HepG2 (cell line): ENCODE data around the gene POLR1C. TPM values are rescaled to one million over a fixed set of nuclear protein-coding genes. Genes with fewer than 3 reads are reported as not detected.

ENCODE experiments used
- BHLHE40 ChIP-seq: IDR thresholded peaks from 2 replicates; pipeline ENCODE4 v1.6.1; 2011; ENCODE audit warnings: low read length, improper control_type of control experiment
- HMG20A ChIP-seq: IDR thresholded peaks from 2 replicates; pipeline ENCODE4 v1.6.1; 2016; ENCODE audit warnings: borderline replicate concordance
- IKZF4 ChIP-seq: sonication (generic); formaldehyde crosslinking; IDR thresholded peaks from 2 replicates; pipeline ENCODE4 v1.5.1; 2020; ENCODE audit warnings: borderline replicate concordance, mild to moderate bottlenecking, low read depth, missing genetic modification reagents; ENCODE audit errors: not compliant biosample characterization
- ISX ChIP-seq: sonication (generic); formaldehyde crosslinking; conservative IDR thresholded peaks from 2 replicates; pipeline ENCODE4 v1.5.0; 2020; ENCODE audit warnings: missing genetic modification reagents
- RAD21 ChIP-seq: fragments of 450-650 bp; formaldehyde crosslinking; IDR thresholded peaks from 2 replicates; pipeline ENCODE4 v1.5.0; 2020; ENCODE audit warnings: mild to moderate bottlenecking
- RNF2 ChIP-seq: fragments of 450-650 bp; conservative IDR thresholded peaks from 2 replicates; pipeline ENCODE4 v1.6.1; 2016; ENCODE audit warnings: low read depth
- TAF1 ChIP-seq: sonication (generic); formaldehyde crosslinking; IDR thresholded peaks from 2 replicates; pipeline ENCODE4 v1.4.0; 2020; ENCODE audit warnings: missing genetic modification reagents
- TBX2 ChIP-seq: sonication (generic); formaldehyde crosslinking; IDR thresholded peaks from 2 replicates; pipeline ENCODE4 v1.5.0; 2020; ENCODE audit warnings: missing genetic modification reagents, mild to moderate bottlenecking, borderline replicate concordance
- ZFY ChIP-seq: sonication (generic); formaldehyde crosslinking; IDR thresholded peaks from 2 replicates; pipeline ENCODE4 v1.4.0; 2020; ENCODE audit warnings: missing genetic modification reagents
- ZFYVE20 ChIP-seq: sonication (generic); formaldehyde crosslinking; IDR thresholded peaks from 2 replicates; pipeline ENCODE4 v1.8.0; 2023; ENCODE audit warnings: low read depth, mild to moderate bottlenecking, moderate library complexity, missing genetic modification reagents, borderline replicate concordance
- ZNF382 ChIP-seq: sonication (generic); formaldehyde crosslinking; IDR thresholded peaks from 2 replicates; pipeline ENCODE4 v1.5.0; 2020; ENCODE audit warnings: missing genetic modification reagents, mild to moderate bottlenecking, borderline replicate concordance
- ZNF383 ChIP-seq: sonication (generic); formaldehyde crosslinking; IDR thresholded peaks from 2 replicates; pipeline ENCODE4 v1.4.0; 2020; ENCODE audit warnings: missing genetic modification reagents, mild to moderate bottlenecking, borderline replicate concordance
- ZNF572 ChIP-seq: sonication (generic); formaldehyde crosslinking; IDR thresholded peaks from 2 replicates; pipeline ENCODE4 v1.5.1; 2020; ENCODE audit warnings: mild to moderate bottlenecking, missing genetic modification reagents
- polyA plus RNA-seq, 8 experiments: library from polyadenylated mRNA; depleted of rRNA in 3 of 8; stranded (reverse) in 7 of 8; unstranded in 1 of 8; fragments of >200 nt; fragmentation: Illumina TruSeq in 4 of 8; extraction: Trizol in 4 of 8; gene quantifications; 2 replicates each; pipeline versions ENCODE4 v1.2.1 to v1.2.3, GENCODE V29; 2011 to 2016; ENCODE audit warnings: low read depth in 4 of 8, missing spikeins in 1 of 8, mixed read lengths in 1 of 8; ENCODE audit not compliant: insufficient read depth in 1 of 8
- total RNA-seq, 5 experiments: library from RNA; depleted of rRNA; stranded (reverse); fragments of >200 nt; fragmentation: Illumina TruSeq; extraction: Trizol; gene quantifications; 2 replicates each; pipeline ENCODE4 v1.2.3, GENCODE V29; 2016; ENCODE audit warnings: low read depth in 1 of 5
- TF ChIP-seq, protein P1 (sequence below): sonication (generic); formaldehyde crosslinking; conservative IDR thresholded peaks from 2 replicates; pipeline ENCODE4 v1.8.0; 2022; ENCODE audit warnings: low read depth, missing genetic modification reagents
- TF ChIP-seq, protein P2 (sequence below): sonication (generic); formaldehyde crosslinking; conservative IDR thresholded peaks from 2 replicates; pipeline ENCODE4 v1.4.0; 2020; ENCODE audit warnings: missing genetic modification reagents
- TF ChIP-seq, protein P3 (sequence below): sonication (generic); formaldehyde crosslinking; IDR thresholded peaks from 2 replicates; pipeline ENCODE4 v1.5.0; 2020; ENCODE audit warnings: mild to moderate bottlenecking, missing genetic modification reagents
- TF ChIP-seq, protein P4 (sequence below): sonication (generic); formaldehyde crosslinking; IDR thresholded peaks from 2 replicates; pipeline ENCODE4 v1.4.0; 2020; ENCODE audit warnings: missing genetic modification reagents, borderline replicate concordance
- TF ChIP-seq, protein P5 (sequence below): IDR thresholded peaks from 2 replicates; pipeline ENCODE4 v1.6.1; 2016; ENCODE audit warnings: mild to moderate bottlenecking
- TF ChIP-seq, protein P6 (sequence below): sonication (generic); formaldehyde crosslinking; IDR thresholded peaks from 2 replicates; pipeline ENCODE4 v1.4.0; 2020; ENCODE audit warnings: missing genetic modification reagents, low read depth, mild to moderate bottlenecking, borderline replicate concordance

Gene POLR1C
- total and polyA plus RNA-seq, 2 of the 13 experiments (the other 11 are each of a cell fraction or from before 2014, with no cell fraction given), result 62.6 to 72.2 TPM

DNA sequence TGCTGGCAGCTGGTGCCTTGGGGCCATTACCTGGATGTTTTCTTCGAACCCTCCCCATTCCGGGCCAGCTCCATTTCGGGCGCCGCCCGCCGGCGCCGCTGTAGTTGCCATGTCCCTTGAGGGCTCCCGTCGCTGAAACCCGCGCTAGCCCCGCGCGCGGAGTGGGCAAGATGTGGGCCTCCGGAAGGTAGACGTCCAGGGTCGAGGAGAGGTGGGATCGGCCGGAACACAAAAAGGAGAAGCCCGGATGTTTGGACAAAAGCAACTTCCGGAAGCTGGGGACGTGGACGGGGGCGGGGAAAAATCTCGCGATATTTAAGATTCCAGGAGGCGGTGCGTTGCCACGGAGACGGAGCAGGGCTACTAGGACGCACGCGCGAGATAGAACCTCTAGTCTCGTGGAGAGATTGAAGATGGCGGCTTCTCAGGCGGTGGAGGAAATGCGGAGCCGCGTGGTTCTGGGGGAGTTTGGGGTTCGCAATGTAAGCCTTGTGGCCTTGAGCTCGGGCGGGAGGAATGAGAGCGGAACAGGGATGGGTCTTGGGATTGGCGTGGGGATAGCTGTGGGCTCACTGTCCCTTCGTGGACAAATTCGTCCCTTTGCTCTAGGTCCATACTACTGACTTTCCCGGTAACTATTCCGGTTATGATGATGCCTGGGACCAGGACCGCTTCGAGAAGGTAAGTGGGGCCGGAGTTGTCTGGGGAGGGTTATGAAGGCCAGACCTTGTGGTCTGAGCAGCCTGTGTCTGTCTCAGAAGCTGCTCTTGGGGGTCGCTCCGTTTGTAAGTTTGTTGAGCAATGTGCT lies at the start of gene POLR1C, which contains the start of gene YIPF3 (continued):
- TF ChIP-seq, protein P1, sequence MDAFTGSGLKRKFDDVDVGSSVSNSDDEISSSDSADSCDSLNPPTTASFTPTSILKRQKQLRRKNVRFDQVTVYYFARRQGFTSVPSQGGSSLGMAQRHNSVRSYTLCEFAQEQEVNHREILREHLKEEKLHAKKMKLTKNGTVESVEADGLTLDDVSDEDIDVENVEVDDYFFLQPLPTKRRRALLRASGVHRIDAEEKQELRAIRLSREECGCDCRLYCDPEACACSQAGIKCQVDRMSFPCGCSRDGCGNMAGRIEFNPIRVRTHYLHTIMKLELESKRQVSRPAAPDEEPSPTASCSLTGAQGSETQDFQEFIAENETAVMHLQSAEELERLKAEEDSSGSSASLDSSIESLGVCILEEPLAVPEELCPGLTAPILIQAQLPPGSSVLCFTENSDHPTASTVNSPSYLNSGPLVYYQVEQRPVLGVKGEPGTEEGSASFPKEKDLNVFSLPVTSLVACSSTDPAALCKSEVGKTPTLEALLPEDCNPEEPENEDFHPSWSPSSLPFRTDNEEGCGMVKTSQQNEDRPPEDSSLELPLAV (CRISPR knock-in tag), result no peak
- TF ChIP-seq ZFY (CRISPR knock-in tag) (peak; percentile 95), TBX2 (CRISPR knock-in tag) (peak; percentile 68; the same call in 1 of the 2 replicates), RAD21 (CRISPR knock-in tag) (peak; percentile 37; the same call in 1 of the 2 replicates), RNF2 (no peak), ZNF382 (no peak), HMG20A (no peak), BHLHE40 (peak; percentile 45), TAF1 (CRISPR knock-in tag) (peak; percentile 94), IKZF4 (CRISPR knock-in tag) (peak; percentile 11), ISX (CRISPR knock-in tag) (0 out of 2 replicates have a peak, but pooled peaks have one; percentile 14), ZNF572 (CRISPR knock-in tag) (peak; percentile 99), ZFYVE20 (no peak), ZNF383 (CRISPR knock-in tag) (0 out of 2 replicates have a peak, but pooled peaks have one; percentile 85)
- TF ChIP-seq, protein P2, sequence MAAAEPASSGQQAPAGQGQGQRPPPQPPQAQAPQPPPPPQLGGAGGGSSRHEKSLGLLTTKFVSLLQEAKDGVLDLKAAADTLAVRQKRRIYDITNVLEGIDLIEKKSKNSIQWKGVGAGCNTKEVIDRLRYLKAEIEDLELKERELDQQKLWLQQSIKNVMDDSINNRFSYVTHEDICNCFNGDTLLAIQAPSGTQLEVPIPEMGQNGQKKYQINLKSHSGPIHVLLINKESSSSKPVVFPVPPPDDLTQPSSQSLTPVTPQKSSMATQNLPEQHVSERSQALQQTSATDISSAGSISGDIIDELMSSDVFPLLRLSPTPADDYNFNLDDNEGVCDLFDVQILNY (CRISPR knock-in tag), result no peak
- TF ChIP-seq, protein P3, sequence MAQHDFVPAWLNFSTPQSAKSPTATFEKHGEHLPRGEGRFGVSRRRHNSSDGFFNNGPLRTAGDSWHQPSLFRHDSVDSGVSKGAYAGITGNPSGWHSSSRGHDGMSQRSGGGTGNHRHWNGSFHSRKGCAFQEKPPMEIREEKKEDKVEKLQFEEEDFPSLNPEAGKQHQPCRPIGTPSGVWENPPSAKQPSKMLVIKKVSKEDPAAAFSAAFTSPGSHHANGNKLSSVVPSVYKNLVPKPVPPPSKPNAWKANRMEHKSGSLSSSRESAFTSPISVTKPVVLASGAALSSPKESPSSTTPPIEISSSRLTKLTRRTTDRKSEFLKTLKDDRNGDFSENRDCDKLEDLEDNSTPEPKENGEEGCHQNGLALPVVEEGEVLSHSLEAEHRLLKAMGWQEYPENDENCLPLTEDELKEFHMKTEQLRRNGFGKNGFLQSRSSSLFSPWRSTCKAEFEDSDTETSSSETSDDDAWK (CRISPR knock-in tag), result no peak
- TF ChIP-seq, protein P4, sequence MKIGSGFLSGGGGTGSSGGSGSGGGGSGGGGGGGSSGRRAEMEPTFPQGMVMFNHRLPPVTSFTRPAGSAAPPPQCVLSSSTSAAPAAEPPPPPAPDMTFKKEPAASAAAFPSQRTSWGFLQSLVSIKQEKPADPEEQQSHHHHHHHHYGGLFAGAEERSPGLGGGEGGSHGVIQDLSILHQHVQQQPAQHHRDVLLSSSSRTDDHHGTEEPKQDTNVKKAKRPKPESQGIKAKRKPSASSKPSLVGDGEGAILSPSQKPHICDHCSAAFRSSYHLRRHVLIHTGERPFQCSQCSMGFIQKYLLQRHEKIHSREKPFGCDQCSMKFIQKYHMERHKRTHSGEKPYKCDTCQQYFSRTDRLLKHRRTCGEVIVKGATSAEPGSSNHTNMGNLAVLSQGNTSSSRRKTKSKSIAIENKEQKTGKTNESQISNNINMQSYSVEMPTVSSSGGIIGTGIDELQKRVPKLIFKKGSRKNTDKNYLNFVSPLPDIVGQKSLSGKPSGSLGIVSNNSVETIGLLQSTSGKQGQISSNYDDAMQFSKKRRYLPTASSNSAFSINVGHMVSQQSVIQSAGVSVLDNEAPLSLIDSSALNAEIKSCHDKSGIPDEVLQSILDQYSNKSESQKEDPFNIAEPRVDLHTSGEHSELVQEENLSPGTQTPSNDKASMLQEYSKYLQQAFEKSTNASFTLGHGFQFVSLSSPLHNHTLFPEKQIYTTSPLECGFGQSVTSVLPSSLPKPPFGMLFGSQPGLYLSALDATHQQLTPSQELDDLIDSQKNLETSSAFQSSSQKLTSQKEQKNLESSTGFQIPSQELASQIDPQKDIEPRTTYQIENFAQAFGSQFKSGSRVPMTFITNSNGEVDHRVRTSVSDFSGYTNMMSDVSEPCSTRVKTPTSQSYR (CRISPR knock-in tag), result no peak; the same call in 1 of the 2 replicates
- TF ChIP-seq, protein P5, sequence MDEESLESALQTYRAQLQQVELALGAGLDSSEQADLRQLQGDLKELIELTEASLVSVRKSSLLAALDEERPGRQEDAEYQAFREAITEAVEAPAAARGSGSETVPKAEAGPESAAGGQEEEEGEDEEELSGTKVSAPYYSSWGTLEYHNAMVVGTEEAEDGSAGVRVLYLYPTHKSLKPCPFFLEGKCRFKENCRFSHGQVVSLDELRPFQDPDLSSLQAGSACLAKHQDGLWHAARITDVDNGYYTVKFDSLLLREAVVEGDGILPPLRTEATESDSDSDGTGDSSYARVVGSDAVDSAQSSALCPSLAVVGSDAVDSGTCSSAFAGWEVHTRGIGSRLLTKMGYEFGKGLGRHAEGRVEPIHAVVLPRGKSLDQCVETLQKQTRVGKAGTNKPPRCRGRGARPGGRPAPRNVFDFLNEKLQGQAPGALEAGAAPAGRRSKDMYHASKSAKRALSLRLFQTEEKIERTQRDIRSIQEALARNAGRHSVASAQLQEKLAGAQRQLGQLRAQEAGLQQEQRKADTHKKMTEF (CRISPR knock-in tag), result peak; percentile 91
- TF ChIP-seq, protein P6, sequence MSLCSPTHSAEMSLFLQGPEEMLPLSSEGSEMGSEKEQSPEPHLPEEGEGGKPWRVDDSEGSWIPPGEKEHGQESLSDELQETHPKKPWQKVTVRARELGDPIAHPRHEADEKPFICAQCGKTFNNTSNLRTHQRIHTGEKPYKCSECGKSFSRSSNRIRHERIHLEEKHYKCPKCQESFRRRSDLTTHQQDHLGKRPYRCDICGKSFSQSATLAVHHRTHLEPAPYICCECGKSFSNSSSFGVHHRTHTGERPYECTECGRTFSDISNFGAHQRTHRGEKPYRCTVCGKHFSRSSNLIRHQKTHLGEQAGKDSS (CRISPR knock-in tag), result 0 out of 2 replicates have a peak, but pooled peaks have one; percentile 72
